ENCODE results near the gene NDUFS4.
"Not testable (repeated sequence)": the region's sequence is repeated elsewhere in the genome, so short reads cannot be mapped to it uniquely, and the experiment has no call there.

The NDUFS4 gene

GRCh38 chr5:53575831-53576230 lies 15.4 kb downstream of the NDUFS4 start:
- DNase-seq = no peak

- DNase-seq = no peak
These were observed 16.2 kb downstream of the NDUFS4 start for GRCh38 chr5:53576674-53577073.

GRCh38 chr5:53578854-53579253 lies 18.4 kb downstream of the NDUFS4 start:
- no peak for DNase-seq

GRCh38 chr5:53580547-53580946 lies 20.1 kb downstream of the NDUFS4 start:
- no peak for DNase-seq

- DNase-seq = no peak
These were observed 21.8 kb downstream of the NDUFS4 start for GRCh38 chr5:53582225-53582624.

GRCh38 chr5:53590759-53591158 lies 30.3 kb downstream of the NDUFS4 start:
- no peak for DNase-seq

- DNase-seq = no peak
These were observed 34.0 kb downstream of the NDUFS4 start for GRCh38 chr5:53594419-53594818.

GRCh38 chr5:53597894-53598293 lies 37.5 kb downstream of the NDUFS4 start:
- DNase-seq = no peak

GRCh38 chr5:53601570-53601969 lies 41.1 kb downstream of the NDUFS4 start:
- no peak for DNase-seq

GRCh38 chr5:53603009-53603687 lies 42.7 kb downstream of the NDUFS4 start:
- no peak for DNase-seq

- DNase-seq = no peak
These were observed 43.9 kb downstream of the NDUFS4 start for GRCh38 chr5:53604309-53604708.

GRCh38 chr5:53607886-53608285 lies 47.4 kb downstream of the NDUFS4 start:
- no peak for DNase-seq

GRCh38 chr5:53608897-53609296 lies 48.5 kb downstream of the NDUFS4 start:
- DNase-seq = not testable (repeated sequence)

- no peak for DNase-seq
These were observed 52.6 kb downstream of the NDUFS4 start for GRCh38 chr5:53613061-53613460.

GRCh38 chr5:53613536-53613935 lies 53.1 kb downstream of the NDUFS4 start:
- DNase-seq = no peak

- DNase-seq = no peak
These were observed 54.0 kb downstream of the NDUFS4 start for GRCh38 chr5:53614376-53614885.

- DNase-seq = no peak
These were observed 56.6 kb downstream of the NDUFS4 start for GRCh38 chr5:53616939-53617549.

GRCh38 chr5:53631251-53631650 lies 70.8 kb downstream of the NDUFS4 start:
- DNase-seq = no peak

GRCh38 chr5:53642061-53642460 lies 81.6 kb downstream of the NDUFS4 start:
- DNase-seq = no peak

- DNase-seq = no peak
These were observed 83.0 kb downstream of the NDUFS4 start for GRCh38 chr5:53643445-53643844.

GRCh38 chr5:53645078-53645477 lies 84.6 kb downstream of the NDUFS4 start:
- no peak for DNase-seq

- DNase-seq = no peak
These were observed 88.9 kb downstream of the NDUFS4 start for GRCh38 chr5:53649352-53649751.

GRCh38 chr5:53660573-53660972 lies 100.1 kb downstream of the NDUFS4 start:
- DNase-seq = not testable (repeated sequence)

- DNase-seq = not testable (repeated sequence)
These were observed 104.9 kb downstream of the NDUFS4 start for GRCh38 chr5:53665313-53665712.

- no peak for DNase-seq
These were observed 107.2 kb downstream of the NDUFS4 start for GRCh38 chr5:53667621-53668020.
